ENCODE measurements around the gene KTI12.
"Not testable (repeated sequence)": the region's sequence is repeated elsewhere in the genome, so short reads cannot be mapped to it uniquely, and the experiment has no call there.

KTI12 gene, protein sequence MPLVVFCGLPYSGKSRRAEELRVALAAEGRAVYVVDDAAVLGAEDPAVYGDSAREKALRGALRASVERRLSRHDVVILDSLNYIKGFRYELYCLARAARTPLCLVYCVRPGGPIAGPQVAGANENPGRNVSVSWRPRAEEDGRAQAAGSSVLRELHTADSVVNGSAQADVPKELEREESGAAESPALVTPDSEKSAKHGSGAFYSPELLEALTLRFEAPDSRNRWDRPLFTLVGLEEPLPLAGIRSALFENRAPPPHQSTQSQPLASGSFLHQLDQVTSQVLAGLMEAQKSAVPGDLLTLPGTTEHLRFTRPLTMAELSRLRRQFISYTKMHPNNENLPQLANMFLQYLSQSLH

DNA sequence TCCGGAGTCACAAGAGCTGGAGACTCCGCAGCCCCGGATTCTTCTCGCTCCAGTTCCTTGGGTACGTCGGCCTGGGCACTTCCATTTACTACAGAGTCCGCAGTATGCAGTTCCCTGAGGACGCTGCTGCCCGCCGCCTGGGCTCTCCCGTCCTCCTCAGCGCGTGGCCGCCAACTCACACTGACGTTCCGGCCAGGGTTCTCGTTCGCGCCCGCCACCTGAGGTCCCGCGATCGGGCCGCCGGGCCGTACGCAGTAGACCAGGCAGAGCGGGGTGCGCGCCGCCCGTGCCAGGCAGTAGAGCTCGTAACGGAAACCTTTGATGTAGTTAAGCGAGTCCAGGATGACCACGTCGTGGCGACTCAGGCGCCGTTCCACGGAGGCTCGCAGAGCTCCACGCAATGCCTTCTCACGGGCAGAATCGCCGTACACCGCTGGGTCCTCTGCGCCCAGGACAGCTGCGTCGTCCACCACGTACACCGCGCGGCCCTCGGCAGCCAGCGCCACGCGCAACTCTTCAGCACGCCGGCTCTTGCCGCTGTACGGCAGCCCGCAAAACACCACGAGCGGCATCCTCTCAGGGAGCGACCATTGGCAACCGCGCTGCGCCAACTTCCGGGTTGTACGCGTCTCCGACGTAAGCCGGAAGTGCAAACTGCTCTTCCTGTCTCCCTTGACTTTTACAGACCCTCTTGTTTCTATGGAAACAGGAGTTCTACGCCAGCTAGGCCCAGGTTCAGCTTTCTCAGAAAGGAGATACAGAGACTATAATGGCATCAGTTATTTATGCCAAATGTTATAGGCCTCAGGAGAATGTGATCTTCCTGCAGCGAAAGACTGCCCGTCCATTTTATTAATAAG is at the start of gene KTI12:
KTI12 (minus strand) TSS at position 621 of the 860 bp plus-strand sequence; CDS start at position 572, 49 bp downstream.
- peak; percentile 89 for DNase-seq

- DNase-seq = no peak
Observed at GRCh38 chr1:52080014-52080415, 46.4 kb upstream of the KTI12 start.

DNA sequence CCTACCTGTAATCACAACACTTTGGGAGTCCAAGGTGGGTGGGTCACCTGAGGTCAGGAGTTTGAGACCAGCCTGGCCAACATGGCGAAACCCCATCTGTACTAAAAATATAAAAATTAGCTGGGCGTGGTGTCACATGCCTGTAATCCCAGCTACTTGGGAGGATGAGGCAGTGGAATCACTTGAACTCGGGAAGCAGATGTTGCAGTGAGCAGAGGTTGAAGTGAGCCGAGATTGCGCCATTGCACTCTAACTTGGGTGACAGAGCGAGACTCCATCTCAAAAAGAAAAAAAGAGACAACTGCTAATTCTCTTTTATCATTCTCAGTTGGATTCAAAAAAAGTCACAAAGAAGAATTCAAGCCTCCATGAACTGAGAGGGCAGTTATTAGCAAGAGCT is 43.7 kb upstream of the KTI12 start:
- not testable (repeated sequence) for DNase-seq

GRCh38 chr1:52072291-52072690 is 38.7 kb upstream of the KTI12 start:
- no peak for DNase-seq

GRCh38 chr1:52070704-52071103 is 37.1 kb upstream of the KTI12 start:
- DNase-seq = no peak

- no peak for DNase-seq
Observed at GRCh38 chr1:52063192-52063591, 29.6 kb upstream of the KTI12 start.

- DNase-seq = no peak
Observed at GRCh38 chr1:52060822-52061221, 27.2 kb upstream of the KTI12 start.

- DNase-seq = no peak
Observed at GRCh38 chr1:52059888-52060287, 26.3 kb upstream of the KTI12 start.

- DNase-seq = no peak
Observed at GRCh38 chr1:52059321-52059720, 25.7 kb upstream of the KTI12 start.

DNA sequence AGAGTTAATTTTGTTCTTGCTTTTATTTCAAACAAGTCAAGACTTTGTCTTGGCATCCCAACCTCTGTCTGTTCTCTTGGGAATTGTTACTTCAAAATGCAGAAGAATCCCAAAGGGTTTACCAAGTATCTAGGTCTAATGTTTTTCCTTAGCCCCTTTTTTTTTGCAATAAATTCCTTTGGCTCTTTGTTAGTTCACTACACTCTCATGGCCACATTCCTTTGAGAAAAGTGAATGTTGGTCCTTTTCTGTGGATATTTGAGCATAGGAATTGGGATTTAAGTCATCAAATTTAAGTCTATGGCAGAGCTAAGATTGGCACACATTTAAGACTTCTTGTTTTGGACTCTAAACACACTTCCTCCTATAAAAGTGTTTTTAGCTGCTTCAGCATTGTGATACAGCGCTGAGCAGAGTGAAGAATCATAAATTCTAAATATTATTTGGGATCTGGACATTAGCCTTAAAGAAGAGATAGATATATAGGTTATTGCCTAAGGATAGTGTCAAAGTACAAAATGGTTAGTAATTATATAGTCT is 24.3 kb upstream of the KTI12 start:
- no peak for DNase-seq

- no peak for DNase-seq
Observed at GRCh38 chr1:52057255-52057654, 23.6 kb upstream of the KTI12 start.

DNA sequence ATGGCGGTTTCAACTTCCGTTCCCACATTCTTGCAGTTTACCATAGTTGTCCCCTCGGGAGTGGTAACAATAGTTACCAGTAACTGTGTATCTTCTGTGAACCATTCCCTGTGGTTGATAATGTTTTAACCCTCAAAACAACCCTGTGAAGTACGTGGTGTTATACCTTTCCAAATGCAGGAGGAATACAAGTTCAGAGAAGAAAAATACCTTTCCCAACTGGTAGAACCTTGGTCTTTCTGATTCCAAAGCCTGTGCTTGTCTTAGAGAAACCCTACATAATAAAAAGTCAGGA is 23.3 kb upstream of the KTI12 start:
- no peak for DNase-seq

- DNase-seq = peak; percentile 94
Observed at GRCh38 chr1:52056163-52056936, 22.7 kb upstream of the KTI12 start, which contains the start of gene BTF3L4. TSS of gene BTF3L4 (plus strand) at chr1:52056295. CDS start at chr1:52059848, 3,553 bp downstream.

DNA sequence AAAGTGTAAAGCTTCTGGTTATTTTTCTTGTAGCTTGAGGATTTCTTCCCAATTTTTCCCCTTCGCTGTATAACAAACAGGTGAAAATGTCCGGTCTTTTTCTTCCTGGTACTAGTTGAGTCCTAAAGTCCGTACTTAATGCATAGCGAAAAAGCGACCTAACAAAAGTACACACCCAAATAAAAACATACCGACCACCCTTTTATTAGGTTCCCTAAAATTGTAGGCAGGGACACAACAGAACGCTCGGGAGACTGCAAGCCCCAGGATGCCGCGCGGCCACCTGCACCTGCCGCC is 22.2 kb upstream of the KTI12 start:
- DNase-seq = no peak

DNA sequence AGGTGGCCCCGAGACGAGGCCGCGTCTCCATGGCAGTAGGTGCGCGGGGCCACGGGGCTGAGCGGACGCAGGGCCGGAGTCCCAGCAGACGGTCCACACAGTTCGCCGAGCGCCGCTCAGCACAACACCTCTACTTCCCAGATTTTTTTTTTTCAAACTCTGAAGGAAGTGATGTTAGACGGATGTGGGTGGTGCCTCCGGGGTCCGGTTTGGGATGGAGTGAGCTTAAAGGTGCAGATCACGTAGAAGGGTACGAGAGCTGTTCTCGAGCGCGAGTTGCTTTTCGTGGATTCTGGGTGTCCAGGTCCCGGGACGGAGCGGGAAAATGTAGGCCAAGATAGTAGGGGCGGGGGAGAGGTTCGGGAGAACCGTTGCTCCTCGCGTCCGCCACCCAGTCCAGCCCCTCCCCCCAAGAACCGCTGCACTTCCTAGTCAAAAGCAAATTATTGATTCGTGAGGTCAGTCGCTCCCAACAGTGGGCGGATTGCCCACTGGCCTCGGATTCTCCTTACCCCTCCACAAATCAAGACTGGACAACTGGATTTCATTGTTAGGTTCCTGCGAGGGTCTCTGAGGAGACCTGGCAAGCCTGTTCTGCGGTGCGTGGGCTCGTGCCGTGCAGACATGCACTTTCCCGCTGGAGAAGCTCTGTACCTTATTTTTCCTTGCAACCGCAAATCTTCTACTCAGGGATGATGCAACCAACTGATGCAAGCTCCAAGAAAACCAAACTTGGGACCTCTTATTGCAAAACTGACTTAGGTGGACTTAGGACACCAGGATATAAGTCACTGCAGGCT is 21.7 kb upstream of the KTI12 start, which contains the start of gene TXNDC12:
TXNDC12 (minus strand) TSS at position 126 of the 800 bp plus-strand sequence; CDS start at position 31, 95 bp downstream.
- peak; percentile 85 for DNase-seq

DNA sequence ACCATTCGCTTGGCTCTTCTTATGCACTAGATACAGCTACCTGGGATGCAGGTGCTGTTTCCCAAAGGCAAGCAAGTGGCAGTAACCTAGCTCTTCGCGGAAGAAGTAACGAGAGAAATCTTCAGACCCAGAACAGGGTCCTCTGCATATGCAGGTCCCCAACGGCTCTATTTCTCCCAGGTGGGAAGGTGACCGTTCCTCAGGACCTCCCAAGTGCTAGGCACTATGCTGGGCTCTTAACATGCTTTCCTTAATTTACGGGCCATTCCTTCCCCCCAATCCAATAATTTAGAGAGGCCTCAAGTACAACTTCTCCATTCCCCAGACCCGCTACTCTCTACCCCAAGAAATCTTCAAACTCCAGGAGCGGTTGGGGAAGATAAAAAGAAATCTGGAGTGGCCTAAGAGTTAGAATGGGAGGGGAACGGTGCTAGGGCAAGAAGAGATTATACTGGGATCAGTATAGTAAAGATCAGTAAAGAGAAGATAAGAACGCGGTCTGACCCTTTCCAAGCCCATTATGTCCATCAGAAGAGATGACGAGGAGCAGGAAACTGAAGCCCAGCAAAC is 21.0 kb upstream of the KTI12 start:
- DNase-seq = no peak

DNA sequence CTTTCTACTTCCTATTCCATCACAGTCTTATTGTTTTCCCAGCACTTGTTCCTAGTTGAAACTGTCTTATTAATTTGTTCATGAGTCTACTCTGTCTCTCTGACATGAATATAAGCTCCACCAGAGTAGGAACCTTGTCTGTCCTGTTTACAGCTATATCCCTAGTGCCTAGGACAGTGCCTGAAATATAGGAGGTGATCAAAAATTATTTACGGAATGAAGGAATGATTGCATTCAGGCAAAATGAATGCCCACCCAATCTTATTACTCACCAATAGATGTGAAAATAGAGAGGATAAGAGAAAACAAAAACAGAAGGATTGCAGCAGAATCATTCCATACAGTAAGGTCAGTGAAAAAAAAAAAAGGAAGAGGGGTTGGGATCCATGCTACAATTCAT is 20.3 kb upstream of the KTI12 start:
- no peak for DNase-seq

GRCh38 chr1:52049337-52049736 is 15.7 kb upstream of the KTI12 start:
- DNase-seq = not testable (repeated sequence)

- not testable (repeated sequence) for DNase-seq
Observed at GRCh38 chr1:52045666-52046195, 12.1 kb upstream of the KTI12 start.

- DNase-seq = no peak
Observed at GRCh38 chr1:52045236-52045635, 11.6 kb upstream of the KTI12 start.

DNA sequence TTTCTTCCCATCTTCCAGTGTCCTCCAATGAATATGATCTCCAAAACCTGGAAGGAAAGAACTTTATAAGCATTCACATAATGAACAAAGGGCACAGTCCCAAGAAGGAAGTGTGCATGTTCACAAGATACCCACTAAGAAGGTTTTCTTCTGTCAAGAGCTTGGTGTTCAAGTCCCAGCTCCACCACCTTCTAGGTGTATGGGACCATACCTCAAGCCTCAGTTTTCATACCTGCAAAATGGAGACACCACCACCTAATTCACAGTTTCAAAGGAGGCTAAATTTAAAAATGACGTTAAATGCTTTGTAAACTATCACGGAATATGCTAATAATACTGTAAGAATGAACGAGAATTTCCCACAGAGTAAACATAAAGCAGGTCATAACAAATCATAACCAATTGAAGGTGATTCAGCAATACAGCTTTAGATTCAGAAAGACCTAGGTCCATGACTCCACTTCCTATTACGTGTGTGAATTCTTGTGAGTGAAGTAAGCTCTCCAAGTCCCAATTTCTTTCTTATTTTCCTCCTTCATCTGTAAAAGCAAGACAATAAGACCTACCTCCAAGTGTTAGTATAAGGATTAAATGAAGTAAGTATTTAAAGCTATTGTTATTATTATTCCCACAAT is 8.1 kb upstream of the KTI12 start:
- DNase-seq = no peak
